HG02884 (cell line): ENCODE measurements around the gene LAMA1.

ENCODE experiments used
- ATAC-seq: cut with Tn5 transposase; IDR thresholded peaks from one replicate; pipeline ENCODE4 v1.9.1; 2021; ENCODE audit warnings: mild to moderate bottlenecking, moderate library complexity; ENCODE audit not compliant: unreplicated experiment

The LAMA1 gene

GRCh38 chr18:7049951-7050350, 67.6 kb downstream of the LAMA1 start:
- ATAC-seq, result no peak

- no peak for ATAC-seq
Observed at GRCh38 chr18:7048081-7048480, 69.5 kb downstream of the LAMA1 start.

- ATAC-seq, result no peak
Observed at GRCh38 chr18:7047336-7047735, 70.3 kb downstream of the LAMA1 start.

GRCh38 chr18:7038330-7038851, 79.2 kb downstream of the LAMA1 start:
- no peak for ATAC-seq

- no peak for ATAC-seq
Observed at GRCh38 chr18:7037470-7037869, 80.1 kb downstream of the LAMA1 start.

- ATAC-seq, result no peak
Observed at GRCh38 chr18:7035807-7036206, 81.8 kb downstream of the LAMA1 start.

- no peak for ATAC-seq
Observed at GRCh38 chr18:7034924-7035323, 82.7 kb downstream of the LAMA1 start.

- ATAC-seq, result no peak
Observed at GRCh38 chr18:7032537-7032936, 85.1 kb downstream of the LAMA1 start.

GRCh38 chr18:7028625-7029024, 89.0 kb downstream of the LAMA1 start:
- no peak for ATAC-seq

GRCh38 chr18:7025194-7025593, 92.4 kb downstream of the LAMA1 start:
- ATAC-seq, result no peak

GRCh38 chr18:7023581-7023980, 94.0 kb downstream of the LAMA1 start:
- no peak for ATAC-seq

GRCh38 chr18:7023063-7023580, 94.5 kb downstream of the LAMA1 start:
- ATAC-seq, result no peak

- no peak for ATAC-seq
Observed at GRCh38 chr18:7021994-7022840, 95.4 kb downstream of the LAMA1 start.

GRCh38 chr18:7020995-7021777, 96.4 kb downstream of the LAMA1 start:
- no peak for ATAC-seq

- no peak for ATAC-seq
Observed at GRCh38 chr18:7017013-7017412, 100.6 kb downstream of the LAMA1 start.

GRCh38 chr18:7011142-7011541, 106.5 kb downstream of the LAMA1 start:
- no peak for ATAC-seq

- ATAC-seq, result no peak
Observed at GRCh38 chr18:7004009-7004408, 113.6 kb downstream of the LAMA1 start.

GRCh38 chr18:7002107-7002506, 115.5 kb downstream of the LAMA1 start:
- no peak for ATAC-seq

GRCh38 chr18:7000484-7001096, 117.0 kb downstream of the LAMA1 start:
- no peak for ATAC-seq

GRCh38 chr18:6997808-6998207, 119.8 kb downstream of the LAMA1 start:
- ATAC-seq, result no peak

- ATAC-seq, result no peak
Observed at GRCh38 chr18:6994771-6995430, 122.7 kb downstream of the LAMA1 start.
